H1 (cell line): Measurements from ENCODE around the gene ALOX5AP. TPM values are rescaled to one million over a fixed set of nuclear protein-coding genes. Genes with fewer than 3 reads are reported as not detected.

Source experiments
- CTCF ChIA-PET: fragments of 300-600 bp; sonication (Branson Sonifier 250); formaldehyde crosslinking; loops from one replicate; lab custom pipeline; 2021; ENCODE audit not compliant: partially characterized antibody; lab: Charles Lee
- POLR2A ChIA-PET: fragments of 300-600 bp; sonication (Branson Sonifier 250); formaldehyde crosslinking; loops from one replicate; lab custom pipeline; 2021; ENCODE audit warnings: inconsistent platforms; ENCODE audit not compliant: partially characterized antibody; lab: Charles Lee
- DNase-seq, 2 experiments: peaks; one replicate each; pipeline versions ENCODE4 v3.0.0 to v3.0.0-alpha.2; 2010 to 2022; ENCODE audit warnings: low spot score in 2 of 2, low read depth in 1 of 2, mixed read lengths in 1 of 2
- FAIRE-seq: peaks from 2 replicates; lab custom pipeline; 2011; peaks lifted over from hg19 to GRCh38; lab: Jason Lieb, UNC
- H2AFZ ChIP-seq: 2 replicates; pipeline ENCODE4 v1.8.1; 2012; ENCODE audit warnings: low read length, inconsistent platforms
- H2AK5ac ChIP-seq: 2 replicates; pipeline ENCODE4 v1.6.1; 2013; ENCODE audit warnings: low read depth, low read length
- H2BK120ac ChIP-seq: replicated peaks from 2 replicates; pipeline ENCODE3; 2013; ENCODE audit warnings: low read depth, low read length, inconsistent platforms
- H2BK12ac ChIP-seq: 2 replicates; pipeline ENCODE4 v1.6.1; 2013; ENCODE audit warnings: low read depth, low read length
- H2BK15ac ChIP-seq: 2 replicates; pipeline ENCODE4 v1.6.1; 2013; ENCODE audit warnings: low read length
- H2BK20ac ChIP-seq: 2 replicates; pipeline ENCODE4 v1.6.1; 2013; ENCODE audit warnings: low read length
- H2BK5ac ChIP-seq: 2 replicates; pipeline ENCODE4 v1.6.1; 2013; ENCODE audit warnings: low read depth, low read length
- H3K14ac ChIP-seq: 2 replicates; pipeline ENCODE4 v1.6.1; 2013; ENCODE audit warnings: inconsistent platforms; ENCODE audit not compliant: insufficient read length
- H3K18ac ChIP-seq: 2 replicates; pipeline ENCODE4 v1.6.1; 2013; ENCODE audit warnings: low read length; ENCODE audit errors: extremely low read depth
- H3K23ac ChIP-seq: 2 replicates; pipeline ENCODE4 v1.6.1; 2013; ENCODE audit warnings: inconsistent platforms; ENCODE audit not compliant: insufficient read length
- H3K23me2 ChIP-seq: 2 replicates; pipeline ENCODE4 v1.6.1; 2013; ENCODE audit warnings: low read depth, low read length
- H3K27ac ChIP-seq: 2 replicates; pipeline ENCODE4 v1.6.1; 2011; ENCODE audit warnings: low read depth, low read length, inconsistent platforms
- H3K27me3 ChIP-seq, 4 experiments: replicated peaks in 1 of 4; 1 replicate in 1 of 4; 2 replicates in 3 of 4; pipeline versions ENCODE4 v1.6.1 to v1.8.1; 2011 to 2013; ENCODE audit warnings: low read length in 3 of 4, mild to moderate bottlenecking in 3 of 4, inconsistent platforms in 2 of 4, mixed read lengths in 2 of 4, moderate library complexity in 1 of 4; ENCODE audit not compliant: control insufficient read depth in 3 of 4, insufficient read depth in 3 of 4; ENCODE audit errors: extremely low read depth in 1 of 4
- H3K36me3 ChIP-seq, 4 experiments: 2 replicates each; pipeline versions ENCODE4 v1.6.1 to v1.8.1; 2011 to 2013; ENCODE audit warnings: mild to moderate bottlenecking in 4 of 4, low read length in 3 of 4, moderate library complexity in 2 of 4, control low read depth in 1 of 4, inconsistent platforms in 1 of 4; ENCODE audit not compliant: insufficient read depth in 4 of 4, control insufficient read depth in 2 of 4
- H3K4ac ChIP-seq: replicated peaks from 2 replicates; pipeline ENCODE3; 2013; ENCODE audit warnings: low read length, low read depth, mixed read lengths, inconsistent platforms; ENCODE audit not compliant: insufficient read length
- H3K4me1 ChIP-seq, 4 experiments: replicated peaks in 1 of 4; 1 replicate in 1 of 4; 2 replicates in 3 of 4; pipeline versions ENCODE4 v1.6.1 to v1.8.1; 2011 to 2013; ENCODE audit warnings: low read length in 3 of 4, inconsistent platforms in 2 of 4, mixed read lengths in 1 of 4; ENCODE audit not compliant: insufficient read depth in 4 of 4, control insufficient read depth in 3 of 4
- H3K4me2 ChIP-seq, 2 experiments: 2 replicates each; pipeline versions ENCODE4 v1.6.1 to v1.8.1; 2011 to 2013; ENCODE audit warnings: low read depth in 2 of 2, low read length in 2 of 2, control low read depth in 1 of 2, inconsistent platforms in 1 of 2, mild to moderate bottlenecking in 1 of 2; ENCODE audit not compliant: insufficient read depth in 1 of 2
- H3K4me3 ChIP-seq, 4 experiments: fragments of 200-600, 300-600 bp in 1 of 4; sonication (generic), shearing (Covaris generic), sonication (Bioruptor Twin) in 1 of 4; 2 replicates each; pipeline versions ENCODE4 v1.5.1 to v1.8.1; 2011 to 2016; ENCODE audit warnings: low read length in 4 of 4, low read depth in 3 of 4, control low read depth in 2 of 4, inconsistent platforms in 2 of 4, mild to moderate bottlenecking in 2 of 4, mixed read lengths in 1 of 4, moderate library complexity in 1 of 4; ENCODE audit not compliant: insufficient read depth in 2 of 4; ENCODE audit errors: extremely low read depth in 1 of 4
- H3K56ac ChIP-seq: replicated peaks from 2 replicates; pipeline ENCODE3; 2013; ENCODE audit warnings: low read depth, mild to moderate bottlenecking, mixed read lengths, low read length, inconsistent platforms; ENCODE audit not compliant: insufficient read length
- H3K79me1 ChIP-seq: 2 replicates; pipeline ENCODE4 v1.6.1; 2013; ENCODE audit warnings: low read depth, low read length, control low read depth
- H3K79me2 ChIP-seq, 2 experiments: 2 replicates each; pipeline versions ENCODE4 v1.6.1 to v1.8.1; 2012 to 2013; ENCODE audit warnings: low read length in 2 of 2, mild to moderate bottlenecking in 2 of 2, inconsistent platforms in 1 of 2; ENCODE audit not compliant: insufficient read depth in 2 of 2, control insufficient read depth in 1 of 2
- H3K9ac ChIP-seq, 4 experiments: replicated peaks in 1 of 4; 1 replicate in 1 of 4; 2 replicates in 3 of 4; pipeline versions ENCODE4 v1.6.1 to v1.8.1; 2011 to 2013; ENCODE audit warnings: low read depth in 3 of 4, low read length in 3 of 4, control low read depth in 2 of 4, mild to moderate bottlenecking in 2 of 4, moderate library complexity in 2 of 4, inconsistent platforms in 1 of 4; ENCODE audit errors: extremely low read depth in 1 of 4
- H3K9me3 ChIP-seq, 2 experiments: 2 replicates each; pipeline versions ENCODE4 v1.6.1 to v1.8.1; 2012 to 2013; ENCODE audit warnings: mild to moderate bottlenecking in 2 of 2, moderate library complexity in 2 of 2, control low read depth in 1 of 2, inconsistent platforms in 1 of 2, low read depth in 1 of 2, low read length in 1 of 2, mixed read lengths in 1 of 2; ENCODE audit not compliant: insufficient read depth in 2 of 2
- H4K20me1 ChIP-seq, 2 experiments: replicated peaks in 1 of 2; 2 replicates each; pipeline versions ENCODE3 to v1.8.1; 2011 to 2013; ENCODE audit warnings: inconsistent platforms in 2 of 2, low read length in 2 of 2, mild to moderate bottlenecking in 1 of 2; ENCODE audit not compliant: insufficient read depth in 2 of 2, control insufficient read depth in 1 of 2
- H4K5ac ChIP-seq: 2 replicates; pipeline ENCODE4 v1.6.1; 2013; ENCODE audit warnings: low read length, low read depth, mixed read lengths, inconsistent platforms; ENCODE audit not compliant: insufficient read length
- H4K8ac ChIP-seq: 2 replicates; pipeline ENCODE4 v1.8.0; 2013; ENCODE audit warnings: mild to moderate bottlenecking, moderate library complexity, low read length, inconsistent platforms; ENCODE audit not compliant: insufficient read depth; ENCODE audit errors: extremely low read depth
- H4K91ac ChIP-seq: replicated peaks from 2 replicates; pipeline ENCODE3; 2013; ENCODE audit warnings: low read length, mixed read lengths, inconsistent platforms; ENCODE audit not compliant: insufficient read length
- BACH1 ChIP-seq: IDR thresholded peaks from 2 replicates; pipeline ENCODE4 v1.6.1; 2012; ENCODE audit warnings: low read length, improper control_type of control experiment
- CBX5 ChIP-seq: fragments of 300-800, 300-1000 bp; sonication (generic); IDR thresholded peaks from 2 replicates; pipeline ENCODE4 v1.7.1; 2016; ENCODE audit warnings: antibody characterized with exemption, low read length, low read depth
- CTCF ChIP-seq, 3 experiments: IDR thresholded peaks; 1 replicate in 2 of 3; 2 replicates in 1 of 3; pipeline versions ENCODE4 v1.5.1 to v1.6.1; 2011; ENCODE audit warnings: low read length in 3 of 3, mild to moderate bottlenecking in 3 of 3, inconsistent platforms in 2 of 3, low read depth in 1 of 3, moderate library complexity in 1 of 3; ENCODE audit not compliant: insufficient read depth in 1 of 3; ENCODE audit errors: control extremely low read depth in 1 of 3
- FOSL1 ChIP-seq: IDR thresholded peaks from 2 replicates; pipeline ENCODE4 v1.6.1; 2011; ENCODE audit warnings: mild to moderate bottlenecking, low read depth, low read length, moderate library complexity; ENCODE audit not compliant: insufficient read depth
- JUND ChIP-seq: IDR thresholded peaks from 2 replicates; pipeline ENCODE4 v1.6.1; 2011; ENCODE audit warnings: mild to moderate bottlenecking, improper control_type of control experiment, low read length
- PHF8 ChIP-seq: fragments of 200-600 bp; sonication (generic); conservative IDR thresholded peaks from 2 replicates; pipeline ENCODE4 v1.7.1; 2012; ENCODE audit warnings: low read depth, mild to moderate bottlenecking, inconsistent platforms, low read length, moderate library complexity
- SP2 ChIP-seq: IDR thresholded peaks from 2 replicates; pipeline ENCODE4 v1.6.1; 2012; ENCODE audit warnings: mild to moderate bottlenecking, low read length, inconsistent platforms
- TBP ChIP-seq: IDR thresholded peaks from 2 replicates; pipeline ENCODE4 v1.6.1; 2011; ENCODE audit warnings: low read depth, low read length, improper control_type of control experiment
- TCF12 ChIP-seq: IDR thresholded peaks from 2 replicates; pipeline ENCODE4 v1.6.1; 2011; ENCODE audit warnings: low read depth, mild to moderate bottlenecking, low read length
- USF2 ChIP-seq: IDR thresholded peaks from 2 replicates; pipeline ENCODE4 v1.6.1; 2011; ENCODE audit warnings: low read length, improper control_type of control experiment
- WGBS, 2 experiments: shearing (Covaris generic) in 1 of 2; methylation state at CpG; one replicate each; pipeline versions ENCODE4 v1.1.6 to v1.1.7; 2013 to 2015; ENCODE audit warnings: low lambda C conversion rate in 2 of 2, mixed read lengths in 2 of 2, inconsistent platforms in 1 of 2, low coverage in 1 of 2, missing lambda C conversion rate in 1 of 2; ENCODE audit not compliant: insufficient replicate concordance in 2 of 2, insufficient coverage in 1 of 2, insufficient read length in 1 of 2; ENCODE audit errors: extremely low coverage in 1 of 2, missing lambda C conversion rate in 1 of 2; 5-methylcytosine and 5-hydroxymethylcytosine counted together
- polyA plus RNA-seq, 7 experiments: library from polyadenylated mRNA; depleted of rRNA in 3 of 7; stranded (reverse) in 5 of 7; unstranded in 2 of 7; fragments of >200 nt in 5 of 7; fragments of 200-250 nt in 2 of 7; gene quantifications; 1 replicate in 5 of 7; 2 replicates in 1 of 7; 4 replicates in 1 of 7; pipeline versions ENCODE4 v1.2.1 to v1.2.3, GENCODE V29; 2011 to 2013; ENCODE audit warnings: missing spikeins in 2 of 7, mixed read lengths in 2 of 7
- total RNA-seq: library from RNA; stranded (reverse); fragmentation: NEBNext Ultra II Directional; extraction: Animal tissue kit (Norgen Biotek cat#: 25700); gene quantifications from 2 replicates; pipeline ENCODE4 v1.2.1, GENCODE V29; 2021

ALOX5AP gene
- total and polyA plus RNA-seq, 2 of the 8 experiments (the other 6 are each of a cell fraction or from before 2014, with no cell fraction given), result not detected

- no peaks in the 10 kb centered on the region for H3K79me1 ChIP-seq
- no peak overlapping the region for H3K4me2 ChIP-seq
- ChIA-PET CTCF (interaction anchor here (1.0 kb wide), 1 partner anchor 10 kb away, joined by 3 read pairs; no protein-coding TSS in a partner anchor), POLR2A (no interaction called here)
- no peaks in the 10 kb centered on the region for H3K23me2 ChIP-seq
- no peaks in the 10 kb centered on the region for H3K9me3 ChIP-seq
- no peaks in the 10 kb centered on the region for H3K36me3 ChIP-seq
- no peak overlapping the region for H3K23ac ChIP-seq
- H2AFZ ChIP-seq, result no peak overlapping the region
- no peak overlapping the region for H3K4ac ChIP-seq
- H4K8ac ChIP-seq, result no peak overlapping the region
- no peak overlapping the region for H3K4me3 ChIP-seq
- no peak overlapping the region for H2BK12ac ChIP-seq
- 96% methylated on average over 2 of the region's 2 CpGs; no CpG with 5 or more reads in 1 of the 2 experiments for WGBS, 2 experiments
- no peak overlapping the region for H2BK120ac ChIP-seq
- peaks cover 0 to 3% (median 0%) of the 10 kb centered on the region in 4 experiments; a peak in 1 of 7 replicates for H3K4me1 ChIP-seq
- H3K9ac ChIP-seq, result no peak overlapping the region
- no peaks in the 10 kb centered on the region for H4K20me1 ChIP-seq
- H3K56ac ChIP-seq, result no peak overlapping the region
- no peak overlapping the region for H2BK20ac ChIP-seq
- H2BK15ac ChIP-seq, result no peak overlapping the region
- no peak for FAIRE-seq
- H4K5ac ChIP-seq, result no peak overlapping the region
- no peak overlapping the region for H3K14ac ChIP-seq
- H4K91ac ChIP-seq, result no peak overlapping the region
- H3K27ac ChIP-seq, result no peak overlapping the region
- H3K27me3 ChIP-seq, result no peaks in the 10 kb centered on the region
- no peak for DNase-seq
- H2AK5ac ChIP-seq, result no peak overlapping the region
- H2BK5ac ChIP-seq, result no peak overlapping the region
- H3K79me2 ChIP-seq, result no peaks in the 10 kb centered on the region
- no peak overlapping the region for H3K18ac ChIP-seq
- TF ChIP-seq USF2, result no peak
- TF ChIP-seq PHF8, result no peak
- no peak for TF ChIP-seq SP2
- no peak for TF ChIP-seq TCF12
- no peak for TF ChIP-seq BACH1
- no peak for TF ChIP-seq JUND
- no peak for TF ChIP-seq CTCF (IDR thresholded peaks at IDR 0.05; ENCODE audit: control extremely low read depth in 1 of 3, insufficient read depth in 1 of 3, low read depth in 1 of 3, low read length in 3 of 3)
- TF ChIP-seq FOSL1, result no peak
- TF ChIP-seq TBP, result no peak
- no peak for TF ChIP-seq CBX5
Observed at GRCh38 chr13:30748717-30749116, 13.4 kb downstream of the ALOX5AP start.
